GM18520 (cell line): Measurements from ENCODE around the gene GATD1.

Experiments
- ATAC-seq: cut with Tn5 transposase; IDR thresholded peaks from one replicate; pipeline ENCODE4 v1.9.1; 2021; ENCODE audit not compliant: unreplicated experiment

Gene GATD1

DNA sequence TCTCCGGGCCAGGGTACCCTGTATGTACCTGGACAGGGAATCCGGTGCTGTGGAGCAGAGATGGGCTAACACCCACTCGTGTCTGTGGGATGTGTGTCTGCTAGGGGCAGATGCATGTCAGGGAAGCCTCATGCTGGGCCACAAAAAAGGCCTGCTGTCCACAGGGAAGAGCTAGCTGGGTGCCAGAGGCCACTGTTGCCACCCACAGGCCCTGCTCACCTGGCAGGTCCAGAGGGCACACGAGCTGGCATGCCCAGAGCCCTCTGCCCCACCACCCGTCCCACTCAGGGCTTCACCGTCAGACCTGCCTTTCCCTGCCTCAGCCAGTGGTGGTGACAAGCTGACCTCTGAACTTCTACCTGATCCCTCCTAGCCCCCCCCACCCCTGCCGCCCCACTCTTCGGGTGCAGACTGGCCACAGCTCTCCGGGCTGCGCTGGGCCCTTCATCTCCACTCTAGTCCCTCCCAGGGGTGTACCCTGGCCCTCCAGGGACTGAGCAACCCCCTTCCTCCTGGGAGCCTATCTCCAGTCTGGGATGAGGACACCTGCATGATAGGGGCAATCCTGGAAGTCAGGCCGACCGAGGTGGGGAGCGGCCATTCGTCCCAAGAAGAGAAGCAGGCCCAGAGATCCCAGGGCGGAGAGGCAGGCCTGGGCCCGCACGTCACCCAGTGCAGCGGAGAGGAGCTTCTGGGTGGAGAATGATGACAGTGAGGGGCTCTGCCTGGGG is 19.4 kb upstream of the GATD1 start:
- no peak for ATAC-seq

DNA sequence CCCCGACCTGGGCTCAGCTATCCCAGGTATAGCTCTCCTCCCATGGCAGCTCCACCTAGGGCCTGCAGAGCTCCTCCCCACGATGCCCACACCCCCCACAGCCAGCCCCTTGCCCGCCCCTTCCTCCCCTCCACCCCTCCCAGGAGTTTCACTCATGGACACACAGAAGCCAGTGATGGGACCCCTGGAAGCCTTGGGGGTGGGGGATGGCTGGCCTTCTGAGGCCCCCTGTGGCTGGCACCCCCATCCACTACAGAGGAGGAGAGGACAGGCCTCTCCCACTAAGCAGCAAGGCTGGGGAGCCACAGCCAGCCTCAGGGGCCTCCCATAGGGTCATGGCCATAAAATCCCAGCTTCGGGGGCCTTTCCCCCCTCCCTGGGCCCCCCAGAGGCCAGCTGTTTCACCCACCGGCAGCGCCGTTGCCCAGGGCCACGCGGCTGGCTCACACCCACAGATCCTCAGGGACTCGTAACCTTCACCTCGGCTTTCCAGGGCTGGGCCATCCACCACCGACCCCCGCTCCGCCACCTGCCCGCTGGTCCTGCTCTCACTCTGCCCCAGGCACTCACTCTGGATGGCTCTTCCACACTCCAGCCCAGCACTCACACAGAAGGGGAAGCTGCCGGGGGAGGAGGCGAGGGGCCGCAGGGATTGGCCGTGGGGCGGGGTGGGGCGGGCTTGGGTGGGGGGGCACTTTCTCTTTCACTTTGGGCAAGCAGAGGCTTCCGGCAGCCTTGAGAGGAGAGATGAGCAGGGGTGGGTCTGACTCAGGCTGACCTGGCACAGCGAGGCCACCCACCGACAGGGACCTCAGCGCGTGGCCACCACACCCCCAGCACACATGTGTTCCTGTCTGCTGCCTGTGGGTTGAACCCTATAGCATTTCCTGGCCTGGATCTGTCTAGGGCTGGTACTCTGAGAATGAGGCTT is 18.6 kb upstream of the GATD1 start:
- no peak for ATAC-seq

DNA sequence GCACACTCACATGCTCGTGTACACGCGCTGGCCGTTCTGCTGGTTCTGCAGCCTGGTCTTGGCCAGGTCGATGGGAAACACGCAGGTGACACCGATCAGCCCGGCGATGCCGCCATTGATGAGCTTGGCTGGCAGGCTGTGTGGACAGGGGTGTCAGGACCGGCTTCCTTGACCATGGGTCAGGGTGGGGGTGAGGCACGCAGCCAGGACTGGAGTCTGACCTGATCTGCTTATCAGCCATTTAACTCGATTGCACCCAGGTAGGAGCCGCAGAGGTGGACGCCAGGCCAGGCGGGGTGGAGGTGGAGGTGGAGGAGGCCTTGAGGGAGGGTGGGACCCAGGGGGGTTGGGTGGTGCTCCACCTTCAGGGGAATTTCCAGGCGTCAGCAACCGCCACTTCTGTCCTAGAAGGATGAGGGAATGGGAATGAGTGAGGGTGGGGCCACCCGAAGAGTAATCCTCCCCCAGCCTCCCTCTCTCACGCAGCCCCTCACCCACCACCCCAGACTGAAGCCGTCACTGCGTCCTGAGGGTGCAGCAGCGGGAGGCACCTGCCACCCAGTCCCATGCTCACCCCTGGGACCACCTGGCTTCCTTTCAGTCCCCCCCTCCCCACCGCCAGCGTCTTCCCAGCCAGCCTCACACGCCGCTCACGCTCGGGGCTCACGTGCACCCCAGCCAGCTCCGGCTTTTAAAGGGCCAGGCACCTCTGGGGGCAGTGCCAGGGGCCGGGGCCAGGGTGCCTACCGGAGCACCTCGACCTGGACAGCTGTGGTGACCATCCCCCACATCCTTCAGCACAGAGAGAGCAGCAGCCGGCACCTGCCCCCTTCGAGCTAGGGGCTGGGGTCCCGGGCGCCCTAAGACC is 17.7 kb upstream of the GATD1 start:
- ATAC-seq, result no peak

DNA sequence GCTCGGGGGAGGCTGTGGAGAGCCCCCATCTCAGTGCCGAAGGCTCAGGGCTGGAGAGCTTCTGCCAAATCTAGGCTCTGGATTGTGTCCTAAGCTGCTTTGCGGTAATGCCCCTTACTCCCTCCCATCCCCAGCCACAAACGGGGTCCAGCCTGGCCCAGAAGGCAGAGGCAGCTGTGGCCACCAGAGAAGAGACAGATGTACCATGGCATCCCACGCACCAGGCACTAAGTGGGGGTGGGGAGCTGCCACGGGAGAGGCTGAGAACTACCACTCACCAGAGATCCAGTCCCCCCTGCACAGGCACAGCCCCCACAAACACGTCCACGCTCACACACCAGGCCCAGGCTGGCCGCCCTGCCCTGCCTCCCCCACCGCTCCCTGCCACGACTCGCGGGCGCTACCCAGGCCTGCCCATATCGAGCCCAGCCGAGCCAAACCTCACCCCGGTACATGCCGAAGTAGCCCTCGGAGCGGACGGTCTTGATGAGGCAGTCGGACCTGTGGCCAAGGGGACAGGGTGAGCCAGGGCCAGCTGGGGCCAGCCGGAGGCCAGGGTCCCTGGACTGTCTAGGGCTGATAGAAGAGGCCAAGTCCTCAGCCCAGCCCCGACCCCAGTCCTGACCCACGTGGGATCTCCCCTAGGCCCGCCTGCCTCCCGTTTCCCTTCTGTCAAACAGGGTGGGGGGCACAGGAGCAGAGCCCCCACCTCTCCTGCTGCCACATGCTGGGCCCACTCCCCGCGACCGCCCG is 16.9 kb upstream of the GATD1 start:
- ATAC-seq, result no peak

DNA sequence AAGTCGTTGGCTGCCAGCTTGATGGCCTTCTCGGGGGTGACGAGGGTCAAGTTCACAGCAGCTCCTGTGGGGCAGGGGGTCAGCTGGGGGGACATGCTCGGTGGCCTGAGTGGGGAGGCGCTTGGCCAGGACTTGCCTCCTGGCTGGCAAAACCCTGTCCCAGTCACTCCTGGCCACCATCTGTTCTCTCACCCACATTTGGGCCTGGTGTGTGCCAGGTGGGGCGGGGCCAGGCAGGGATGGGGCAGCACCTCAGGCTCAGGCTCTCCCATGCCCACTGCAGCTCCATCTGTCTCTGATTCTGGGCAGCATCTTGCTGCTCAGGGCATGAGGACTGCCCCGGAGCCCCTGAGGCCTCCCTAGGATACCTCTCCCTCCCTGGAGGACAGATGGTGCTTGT is 16.3 kb upstream of the GATD1 start:
- ATAC-seq, result no peak

DNA sequence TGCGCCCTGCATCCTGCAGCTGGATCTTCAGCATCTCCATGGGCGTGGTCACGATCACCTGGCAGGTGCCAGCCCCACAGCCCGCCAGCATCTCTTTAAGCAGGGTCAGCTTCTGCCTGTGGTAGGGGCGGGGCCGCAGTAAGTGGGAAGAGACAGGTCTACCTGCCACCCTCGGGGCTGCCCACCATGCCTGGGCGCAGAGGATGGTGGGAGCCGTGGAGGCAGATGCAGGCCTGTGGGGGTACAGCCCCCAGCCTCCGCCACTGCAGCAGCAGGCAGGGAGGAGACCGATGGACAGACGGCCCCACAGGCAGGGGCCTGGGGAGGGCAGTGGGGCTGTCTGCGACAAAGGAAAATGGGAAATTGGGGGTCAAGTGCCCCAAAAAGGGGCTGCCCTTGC is 15.6 kb upstream of the GATD1 start:
- no peak for ATAC-seq

DNA sequence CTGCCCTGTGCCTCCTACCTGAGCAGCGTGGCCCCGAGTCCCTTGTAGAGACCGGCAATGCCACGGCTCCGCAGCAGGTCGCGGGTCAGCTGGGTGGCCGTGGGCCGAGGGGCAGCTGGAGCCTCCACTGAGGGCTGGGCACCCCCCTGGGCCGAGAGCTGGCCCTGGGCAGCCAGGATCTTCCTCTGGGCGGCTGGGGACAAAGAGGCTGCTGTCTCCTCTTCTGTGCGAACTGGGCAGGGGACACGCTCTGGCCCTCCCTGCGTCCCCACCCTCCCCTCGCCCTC is 15.2 kb upstream of the GATD1 start:
- ATAC-seq, result no peak

DNA sequence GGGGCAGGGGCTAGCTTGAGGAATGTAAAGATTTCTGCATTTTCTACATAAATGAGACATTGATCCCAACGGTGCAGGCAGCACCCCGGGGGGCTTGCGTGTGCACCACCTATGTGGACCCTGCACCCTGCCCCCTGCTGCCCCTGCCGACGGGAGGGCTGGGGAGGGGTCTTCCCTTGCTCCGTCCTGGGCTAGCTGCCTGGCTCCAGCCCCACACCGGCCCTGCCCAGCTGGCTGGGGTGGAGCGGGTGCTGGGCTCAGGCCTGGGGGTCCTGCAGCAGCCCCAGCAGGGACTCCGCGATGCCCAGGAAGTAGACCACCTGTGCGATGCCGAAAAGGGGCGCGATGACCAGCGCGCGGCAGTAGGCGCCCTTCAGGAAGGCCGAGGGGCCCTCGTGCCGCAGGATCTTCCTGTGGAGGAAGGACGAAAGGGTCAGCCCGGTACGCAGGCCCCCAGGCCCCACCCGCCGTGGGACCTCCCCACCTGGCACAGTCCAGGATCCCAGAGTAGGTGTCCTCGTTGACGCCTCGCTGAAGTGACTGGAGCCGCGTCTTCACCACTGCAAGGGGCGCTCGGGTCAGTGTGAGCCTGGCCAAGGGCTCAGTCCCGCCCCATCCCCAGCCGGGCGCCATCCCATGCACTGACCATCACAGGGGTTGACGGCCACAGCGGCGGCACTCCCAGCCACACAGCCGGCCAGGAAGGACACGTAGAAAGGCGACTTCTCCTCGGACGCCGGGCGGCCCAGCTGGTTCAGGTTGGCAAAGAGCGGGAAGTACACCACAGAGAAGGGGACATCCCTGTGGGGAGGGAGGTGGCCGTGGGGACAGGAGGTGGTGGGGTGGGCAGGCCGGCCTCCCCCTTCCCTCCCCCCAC is 14.6 kb upstream of the GATD1 start:
- ATAC-seq, result no peak

DNA sequence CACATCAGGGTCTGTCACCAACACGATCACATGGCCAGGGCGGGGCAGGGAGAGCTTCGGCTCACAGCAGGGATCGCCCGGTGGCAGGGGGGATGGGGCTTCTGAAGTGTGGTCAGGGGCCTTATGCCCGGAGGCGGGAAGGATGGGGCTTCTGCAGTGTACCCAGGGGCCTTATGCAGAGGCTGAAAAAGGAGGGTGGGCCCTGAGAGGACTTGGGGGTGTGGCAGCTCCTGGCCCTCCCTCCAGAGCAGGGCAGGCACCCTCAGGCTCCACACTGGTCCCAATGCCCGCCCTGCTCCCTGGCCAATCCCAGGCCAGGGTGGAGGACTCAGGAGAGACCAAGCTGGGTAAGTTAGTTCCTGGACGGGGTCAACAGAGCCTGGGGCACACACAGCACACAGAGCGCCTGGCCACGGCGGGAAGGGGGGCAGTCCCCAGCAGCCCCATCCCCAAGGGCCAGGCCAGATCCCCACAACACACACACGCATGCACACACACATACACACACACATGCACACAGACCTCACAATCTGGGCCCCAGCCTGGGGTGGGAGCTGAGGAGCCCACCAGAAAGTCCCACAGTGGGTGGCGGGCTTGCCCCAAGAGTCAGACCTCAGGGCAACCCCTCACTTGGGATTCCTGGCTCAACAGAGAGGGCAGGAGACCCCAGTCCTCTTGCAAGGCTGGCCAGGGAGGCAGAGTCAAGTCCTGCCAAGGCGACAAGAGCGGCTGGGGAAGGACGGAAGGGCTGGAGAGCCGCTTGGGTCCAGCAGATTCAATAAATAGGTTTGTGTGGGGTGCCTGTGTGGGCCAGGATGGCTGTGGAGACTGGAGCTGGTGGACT is 13.7 kb upstream of the GATD1 start:
- ATAC-seq, result no peak

DNA sequence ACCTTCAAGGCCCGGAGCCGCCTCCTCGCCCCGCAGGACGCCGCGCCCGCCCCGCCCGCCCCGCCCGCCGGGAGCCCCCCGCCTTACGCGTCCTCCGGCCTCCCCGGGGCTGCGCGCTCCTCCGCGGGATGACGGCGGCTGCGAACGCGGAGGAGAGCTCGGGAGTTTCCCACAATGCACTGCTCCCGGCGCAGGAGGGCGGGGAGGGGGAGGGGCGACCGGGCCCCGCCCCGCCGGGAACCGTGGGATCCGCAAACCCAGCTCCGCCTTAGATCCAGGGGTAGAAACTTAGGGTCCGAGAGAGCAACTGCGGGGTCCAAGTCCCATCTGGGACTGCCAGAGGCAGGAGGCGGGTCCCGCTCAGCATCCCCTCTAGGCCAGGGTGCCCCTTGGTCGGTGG is 12.7 kb upstream of the GATD1 start, which contains the start of gene CEND1:
Gene CEND1, minus strand, starts transcription at position 148 of the 400 bp plus-strand sequence. CDS start 1,514 bp downstream, outside the sequence.
- ATAC-seq, result no peak

DNA sequence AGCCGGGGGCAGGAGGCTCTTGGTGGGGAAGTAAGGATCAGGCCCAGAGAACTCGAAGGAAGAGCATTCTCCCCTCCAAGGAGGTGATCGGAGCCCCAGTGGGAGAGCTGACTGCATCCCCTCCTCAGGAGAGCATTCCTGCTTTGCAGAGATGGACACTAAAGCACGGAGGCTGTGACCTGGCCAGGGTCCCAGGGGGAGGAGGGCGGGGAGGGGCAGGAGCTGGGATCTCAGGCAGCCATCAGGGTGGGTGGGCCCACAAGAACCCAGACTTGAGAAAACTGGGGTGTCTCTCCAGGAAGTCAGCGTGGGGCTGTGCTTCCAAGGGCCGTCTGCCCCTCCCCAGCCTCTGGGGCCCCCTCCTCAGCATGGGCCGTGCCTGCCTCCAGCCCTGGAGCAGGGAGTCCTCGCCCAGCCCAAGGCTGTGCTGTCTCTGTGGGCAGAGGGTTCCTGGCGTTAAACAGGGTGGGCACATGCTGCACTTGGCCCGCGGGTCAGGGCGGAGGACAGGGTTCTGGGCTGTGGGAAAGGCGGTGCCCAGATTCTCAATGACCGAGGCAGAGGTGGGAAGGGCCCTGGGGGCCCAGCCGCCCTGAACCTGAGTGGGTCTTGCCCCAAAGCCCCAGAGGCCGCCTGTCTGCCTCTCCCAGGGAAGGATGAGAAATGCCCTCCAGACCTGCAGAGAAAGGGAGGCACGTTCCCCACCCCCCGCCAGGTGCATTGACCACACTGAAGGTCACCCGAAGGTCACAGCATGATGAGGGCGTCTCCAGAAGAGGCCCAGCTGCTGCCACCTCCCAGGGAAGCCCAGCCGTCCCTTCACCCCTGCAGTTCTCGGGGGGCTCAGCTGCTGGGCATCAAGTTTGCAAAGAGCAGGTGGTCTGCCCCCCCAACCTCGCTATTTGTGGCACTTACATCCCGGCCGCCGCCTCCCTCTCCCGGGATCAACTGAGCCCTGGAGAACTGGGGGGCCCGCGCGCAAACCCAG is 12.0 kb upstream of the GATD1 start:
- ATAC-seq, result no peak

DNA sequence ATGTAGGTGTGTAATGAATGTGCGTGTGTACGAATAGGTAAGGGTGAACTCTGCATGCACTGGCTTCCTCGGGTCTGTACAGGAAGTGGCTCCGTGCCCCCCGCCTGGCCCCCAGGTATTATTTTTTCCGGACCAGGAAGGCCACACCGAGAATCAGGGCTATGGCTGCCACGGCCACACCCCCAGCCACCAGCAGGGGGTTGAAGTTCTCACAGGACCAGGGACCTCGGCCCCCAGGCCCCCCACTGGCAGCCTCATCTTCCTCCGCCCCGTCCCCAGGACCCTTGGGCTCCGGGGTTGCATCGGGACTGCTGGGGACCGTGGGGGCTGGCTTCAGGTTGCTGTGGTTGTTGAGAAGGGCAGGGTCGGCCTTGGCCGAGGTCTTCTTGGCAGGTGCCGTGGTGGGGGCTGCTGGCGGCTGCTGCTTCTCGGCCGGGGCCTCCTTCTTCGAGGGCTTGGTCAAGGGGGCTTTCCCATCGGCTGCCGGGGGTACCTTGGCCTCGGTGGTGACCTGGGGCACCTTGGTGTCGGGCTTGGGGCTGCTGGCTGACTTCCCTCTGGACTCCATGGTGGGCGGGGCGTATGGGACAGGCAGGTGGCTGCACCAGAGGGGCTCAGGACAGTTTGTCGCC is 10.8 kb upstream of the GATD1 start:
- ATAC-seq, result no peak

DNA sequence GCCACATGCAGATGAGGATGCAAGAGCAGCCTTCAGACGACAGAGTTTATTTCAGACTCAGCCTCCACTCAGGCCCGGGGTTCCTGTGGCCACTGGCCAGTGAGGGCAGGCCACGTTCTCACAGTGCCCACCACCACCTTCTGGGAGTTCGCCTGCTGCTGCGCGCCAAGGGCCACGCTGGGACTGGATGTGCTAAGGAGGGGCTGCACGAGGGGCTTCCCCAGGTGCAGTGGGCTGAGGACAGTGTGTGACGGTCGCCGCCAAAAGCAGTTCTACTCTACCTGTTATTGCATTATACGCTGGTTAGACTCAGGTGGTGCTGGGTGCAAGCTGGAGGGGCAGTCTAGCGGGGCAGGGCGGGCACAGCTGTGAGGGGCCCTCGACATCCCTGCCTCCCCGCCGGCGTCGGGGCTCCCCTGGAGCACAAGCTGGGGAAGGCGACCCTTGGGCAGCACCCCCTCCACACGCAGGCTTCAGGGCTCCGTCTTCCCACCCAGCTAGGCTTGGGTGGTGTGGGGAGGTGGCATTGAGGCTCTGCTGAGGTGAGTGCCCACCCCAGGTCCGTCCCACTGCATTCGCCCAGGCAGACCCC is 9.9 kb upstream of the GATD1 start:
- no peak for ATAC-seq

DNA sequence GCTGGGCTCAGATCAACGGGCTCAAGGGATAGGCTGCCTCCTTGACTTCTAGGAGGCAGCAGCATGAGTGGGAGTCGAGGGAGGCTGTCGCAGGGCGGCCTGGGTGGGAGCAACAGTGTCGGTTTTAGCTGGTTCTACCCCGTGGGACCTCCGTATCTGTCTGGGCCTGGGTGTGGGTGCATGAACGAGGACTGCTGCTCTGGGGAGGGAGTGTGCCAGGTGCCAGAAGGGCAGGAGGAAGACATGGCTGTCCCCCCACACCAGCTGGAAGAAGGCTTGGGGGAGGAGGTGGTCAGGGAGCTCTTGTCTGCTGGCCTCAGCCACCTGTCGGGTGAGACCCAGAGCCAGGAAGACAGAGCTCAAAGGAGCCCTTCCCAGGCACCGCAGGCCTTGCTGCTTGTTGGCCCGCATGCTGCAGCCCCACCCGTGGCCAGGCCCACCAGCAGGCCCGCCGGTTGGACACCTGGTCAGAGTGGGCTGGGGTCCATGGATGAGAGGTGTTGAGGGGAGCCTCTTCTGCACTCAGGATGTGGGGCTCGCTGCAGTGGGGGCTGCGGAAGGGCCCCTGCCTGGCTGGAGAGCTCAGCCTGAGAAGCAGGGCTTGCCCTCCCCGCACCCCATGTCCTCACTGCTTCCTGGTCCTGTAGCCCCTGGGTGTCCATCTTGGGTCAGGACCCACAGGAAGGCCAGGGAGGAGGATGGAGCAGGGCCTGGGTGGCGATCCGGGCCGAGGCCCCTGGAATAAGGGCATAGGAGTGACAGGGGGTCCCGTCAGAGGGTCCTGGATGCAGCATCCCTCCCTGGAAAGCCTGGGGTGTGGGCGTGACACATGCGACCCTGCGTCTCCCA is 9.2 kb upstream of the GATD1 start:
- ATAC-seq, result no peak

DNA sequence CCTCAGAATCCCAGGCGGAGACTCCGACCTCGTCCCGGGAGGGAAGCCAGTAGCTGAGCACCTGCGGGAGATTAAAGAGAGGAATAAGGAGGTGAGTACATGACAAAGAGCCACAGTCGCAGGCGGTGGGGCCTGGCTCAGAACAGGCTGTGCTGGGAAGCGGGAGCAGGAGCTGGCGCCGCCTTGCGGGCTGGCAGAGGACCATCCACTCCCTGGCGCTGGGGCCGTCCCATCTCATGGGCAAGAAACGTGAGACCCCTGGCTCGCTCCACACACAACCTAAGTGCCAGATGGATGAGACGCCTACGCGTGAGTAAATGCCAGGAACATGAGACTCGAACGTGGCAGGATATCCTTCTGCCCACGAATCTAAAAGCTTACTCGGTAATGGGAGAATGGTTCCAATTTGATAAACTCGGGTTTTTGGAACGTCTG is 6.3 kb upstream of the GATD1 start:
- ATAC-seq, result no peak
